Neutrophil (primary cell): ENCODE results near the gene DHRS7B.

ENCODE experiments used
- H3K27ac ChIP-seq: fragments of 200-600 bp; sonication (generic); 2 replicates; pipeline ENCODE4 v1.5.1; 2016; ENCODE audit warnings: mild to moderate bottlenecking, moderate library complexity
- H3K27me3 ChIP-seq: fragments of 200-600 bp; sonication (generic); 2 replicates; pipeline ENCODE4 v1.6.0; 2016; ENCODE audit warnings: mild to moderate bottlenecking
- H3K36me3 ChIP-seq: fragments of 200-600 bp; sonication (generic); 2 replicates; pipeline ENCODE4 v1.5.1; 2017
- H3K4me1 ChIP-seq, 2 experiments: fragments of 200-600 bp in 1 of 2; sonication (generic) in 1 of 2; 1 replicate in 1 of 2; 2 replicates in 1 of 2; pipeline versions ENCODE4 v1.5.1 to v1.6.1; 2013 to 2016; ENCODE audit warnings: low read depth in 1 of 2, low read length in 1 of 2, mild to moderate bottlenecking in 1 of 2, moderate library complexity in 1 of 2; ENCODE audit not compliant: control insufficient read depth in 1 of 2, insufficient read depth in 1 of 2
- H3K4me3 ChIP-seq, 2 experiments: fragments of 200-600 bp in 1 of 2; sonication (generic) in 1 of 2; 1 replicate in 1 of 2; 2 replicates in 1 of 2; pipeline ENCODE4 v1.5.1; 2013 to 2016; ENCODE audit warnings: low read depth in 1 of 2, low read length in 1 of 2, mild to moderate bottlenecking in 1 of 2, moderate library complexity in 1 of 2
- H3K9me3 ChIP-seq: fragments of 200-600 bp; sonication (generic); 2 replicates; pipeline ENCODE4 v1.5.1; 2016
- TF ChIP-seq, protein P1 (sequence below): fragments of 200-600 bp; sonication (generic); IDR thresholded peaks from 2 replicates; pipeline ENCODE4 v1.5.1; 2016; ENCODE audit warnings: antibody characterized with exemption

The DHRS7B gene

GRCh38 chr17:21152731-21153130 lies 26.0 kb downstream of the DHRS7B start:
- H3K27me3 ChIP-seq, result no peaks in the 10 kb centered on the region
- H3K4me3 ChIP-seq, result peak overlapping the region in 1 of 2 experiments; percentile 11
- TF ChIP-seq, protein P1, sequence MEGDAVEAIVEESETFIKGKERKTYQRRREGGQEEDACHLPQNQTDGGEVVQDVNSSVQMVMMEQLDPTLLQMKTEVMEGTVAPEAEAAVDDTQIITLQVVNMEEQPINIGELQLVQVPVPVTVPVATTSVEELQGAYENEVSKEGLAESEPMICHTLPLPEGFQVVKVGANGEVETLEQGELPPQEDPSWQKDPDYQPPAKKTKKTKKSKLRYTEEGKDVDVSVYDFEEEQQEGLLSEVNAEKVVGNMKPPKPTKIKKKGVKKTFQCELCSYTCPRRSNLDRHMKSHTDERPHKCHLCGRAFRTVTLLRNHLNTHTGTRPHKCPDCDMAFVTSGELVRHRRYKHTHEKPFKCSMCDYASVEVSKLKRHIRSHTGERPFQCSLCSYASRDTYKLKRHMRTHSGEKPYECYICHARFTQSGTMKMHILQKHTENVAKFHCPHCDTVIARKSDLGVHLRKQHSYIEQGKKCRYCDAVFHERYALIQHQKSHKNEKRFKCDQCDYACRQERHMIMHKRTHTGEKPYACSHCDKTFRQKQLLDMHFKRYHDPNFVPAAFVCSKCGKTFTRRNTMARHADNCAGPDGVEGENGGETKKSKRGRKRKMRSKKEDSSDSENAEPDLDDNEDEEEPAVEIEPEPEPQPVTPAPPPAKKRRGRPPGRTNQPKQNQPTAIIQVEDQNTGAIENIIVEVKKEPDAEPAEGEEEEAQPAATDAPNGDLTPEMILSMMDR, result no peak
- peaks cover 61 to 70% of the 10 kb centered on the region in 2 experiments for H3K4me1 ChIP-seq
- H3K36me3 ChIP-seq, result no peaks in the 10 kb centered on the region
- H3K27ac ChIP-seq, result peak overlapping the region; percentile 87
- no peaks in the 10 kb centered on the region for H3K9me3 ChIP-seq

- peaks cover 15 to 20% of the 10 kb centered on the region in 2 experiments for H3K4me1 ChIP-seq
- TF ChIP-seq, protein P1, result no peak
These were observed 31.0 kb downstream of the DHRS7B start for GRCh38 chr17:21157586-21158370.

DNA sequence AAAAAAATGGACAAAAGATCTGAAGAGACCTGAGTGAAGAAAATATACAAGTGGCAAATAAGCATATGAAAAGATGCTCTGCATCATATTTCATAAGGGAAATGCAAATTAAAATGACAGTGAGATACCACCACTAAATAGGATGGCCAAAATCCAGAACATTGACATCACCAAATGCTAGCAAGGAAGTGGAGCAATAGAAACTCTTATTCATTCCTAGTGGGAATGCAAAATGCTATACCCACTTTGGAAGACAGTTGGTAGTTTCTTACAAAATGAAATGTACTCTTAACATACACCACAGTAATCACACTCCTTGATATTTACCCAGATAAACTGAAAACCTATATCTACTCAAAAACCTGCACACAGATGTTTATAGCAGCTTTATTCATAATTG lies 33.6 kb downstream of the DHRS7B start:
- H3K4me3 ChIP-seq, result no peak overlapping the region
- no peaks in the 10 kb centered on the region for H3K36me3 ChIP-seq
- no peaks in the 10 kb centered on the region for H3K9me3 ChIP-seq
- peaks cover 0 to 12% of the 10 kb centered on the region in 2 experiments for H3K4me1 ChIP-seq
- TF ChIP-seq, protein P1, result no peak
- H3K27me3 ChIP-seq, result no peaks in the 10 kb centered on the region
- no peak overlapping the region for H3K27ac ChIP-seq

More at GRCh38 chr17:21157586-21158370, 31.0 kb downstream of the DHRS7B start:
- no peaks in the 10 kb centered on the region for H3K27me3 ChIP-seq
- H3K9me3 ChIP-seq, result no peaks in the 10 kb centered on the region
- no peak overlapping the region for H3K27ac ChIP-seq
- no peak overlapping the region for H3K4me3 ChIP-seq
- H3K36me3 ChIP-seq, result no peaks in the 10 kb centered on the region

DNA sequence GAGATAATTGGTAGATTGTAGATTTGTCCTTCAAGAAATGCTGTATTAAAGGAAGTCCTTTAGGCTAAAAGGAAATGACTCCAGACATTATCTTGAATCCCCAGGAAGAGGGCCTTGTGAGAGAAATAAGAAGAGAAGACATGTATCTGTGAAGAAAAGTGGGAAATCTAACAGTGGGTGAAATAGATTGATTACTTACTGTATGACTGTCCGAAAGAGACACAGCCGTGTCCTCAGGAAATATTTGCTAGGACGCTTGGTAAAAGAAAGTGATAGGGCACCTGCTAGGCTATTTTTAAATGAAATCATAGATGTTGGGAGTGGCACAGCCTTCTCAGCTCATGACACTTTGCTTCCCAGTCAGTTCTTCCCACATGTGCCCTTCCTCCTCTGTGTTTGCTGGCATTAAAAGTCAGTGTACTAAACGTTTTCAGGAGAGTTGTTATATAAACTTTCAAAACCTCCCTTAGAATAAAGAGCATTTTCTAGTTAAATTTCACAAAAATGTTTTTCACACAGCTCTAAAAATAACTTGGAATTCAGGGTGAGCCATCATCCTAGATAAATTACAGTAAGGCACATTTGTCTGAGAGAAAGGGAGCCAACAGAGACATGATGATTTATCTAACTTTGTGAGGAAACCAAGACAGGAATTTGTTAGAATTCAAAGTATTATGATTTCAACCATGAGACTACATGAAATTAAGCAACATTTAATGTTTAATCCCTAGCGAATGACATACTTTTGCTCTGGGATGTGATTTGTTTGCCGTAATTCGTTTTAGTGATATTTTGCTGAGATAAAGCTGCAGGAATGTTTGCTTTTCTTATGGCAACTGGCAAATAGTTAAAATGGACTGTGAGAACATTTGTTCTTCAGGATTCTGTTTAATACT lies 35.0 kb downstream of the DHRS7B start:
- Histone ChIP-seq H3K9me3 (no peaks in the 10 kb centered on the region), H3K27ac (no peak overlapping the region), H3K4me3 (no peak overlapping the region), H3K36me3 (no peaks in the 10 kb centered on the region), H3K4me1 (peaks cover 4 to 14% of the 10 kb centered on the region in 2 experiments), H3K27me3 (no peaks in the 10 kb centered on the region)
- TF ChIP-seq, protein P1, result no peak

GRCh38 chr17:21162394-21162775 lies 35.6 kb downstream of the DHRS7B start:
- Histone ChIP-seq H3K4me1 (peaks cover 9 to 14% of the 10 kb centered on the region in 2 experiments), H3K4me3 (no peak overlapping the region), H3K27me3 (no peaks in the 10 kb centered on the region), H3K9me3 (no peaks in the 10 kb centered on the region), H3K36me3 (no peaks in the 10 kb centered on the region), H3K27ac (no peak overlapping the region)
- TF ChIP-seq, protein P1, result no peak
